ENCODE data around the gene ZEB2. TPM values are rescaled to one million over a fixed set of nuclear protein-coding genes. Genes with fewer than 3 reads are reported as not detected.

Gene ZEB2
- total and polyA plus RNA-seq, 2 donors from 2014 or later: 8.3 to 136 TPM

DNA sequence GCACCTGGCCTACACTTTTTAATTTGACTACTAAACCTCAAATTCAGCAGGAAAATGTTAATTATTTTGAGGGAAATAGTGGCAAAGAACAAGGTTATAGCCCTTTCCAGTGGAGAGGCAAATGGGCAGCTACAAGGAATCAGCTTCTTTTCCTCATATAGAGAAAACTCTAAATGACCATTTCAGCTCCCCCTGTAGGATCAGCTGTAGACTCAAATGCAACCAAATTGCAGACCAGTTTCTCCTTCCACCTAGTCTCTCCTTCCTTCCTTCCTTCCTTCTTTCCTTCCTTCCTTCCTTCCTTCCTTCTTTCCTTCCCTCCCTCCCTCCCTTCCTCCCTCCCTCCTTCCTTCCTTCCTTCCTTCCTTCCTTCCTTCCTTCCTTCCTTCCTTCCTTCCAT lies 158.2 kb downstream of the ZEB2 start:
- H3K9ac ChIP-seq (ENCODE audit: low read length in 3 of 3): no peak overlapping the region
- H3K4me1 ChIP-seq (ENCODE audit: control insufficient read depth in 2 of 3, insufficient read depth in 2 of 3, low read depth in 1 of 3, low read length in 3 of 3): no peaks in the 10 kb centered on the region
- H3K36me3 ChIP-seq (ENCODE audit: control insufficient read depth in 2 of 3, insufficient read depth in 3 of 3, low read length in 3 of 3): no peaks in the 10 kb centered on the region
- H3K27me3 ChIP-seq (ENCODE audit: control insufficient read depth, insufficient read depth, low read length): no peaks in the 10 kb centered on the region
- intact Hi-C loops (cut with DNase I): no loop called here
- no peak for FAIRE-seq
- no peak overlapping the region for H3K4me3 ChIP-seq (ENCODE audit: low read length in 3 of 3)
- TF ChIP-seq, protein P1, sequence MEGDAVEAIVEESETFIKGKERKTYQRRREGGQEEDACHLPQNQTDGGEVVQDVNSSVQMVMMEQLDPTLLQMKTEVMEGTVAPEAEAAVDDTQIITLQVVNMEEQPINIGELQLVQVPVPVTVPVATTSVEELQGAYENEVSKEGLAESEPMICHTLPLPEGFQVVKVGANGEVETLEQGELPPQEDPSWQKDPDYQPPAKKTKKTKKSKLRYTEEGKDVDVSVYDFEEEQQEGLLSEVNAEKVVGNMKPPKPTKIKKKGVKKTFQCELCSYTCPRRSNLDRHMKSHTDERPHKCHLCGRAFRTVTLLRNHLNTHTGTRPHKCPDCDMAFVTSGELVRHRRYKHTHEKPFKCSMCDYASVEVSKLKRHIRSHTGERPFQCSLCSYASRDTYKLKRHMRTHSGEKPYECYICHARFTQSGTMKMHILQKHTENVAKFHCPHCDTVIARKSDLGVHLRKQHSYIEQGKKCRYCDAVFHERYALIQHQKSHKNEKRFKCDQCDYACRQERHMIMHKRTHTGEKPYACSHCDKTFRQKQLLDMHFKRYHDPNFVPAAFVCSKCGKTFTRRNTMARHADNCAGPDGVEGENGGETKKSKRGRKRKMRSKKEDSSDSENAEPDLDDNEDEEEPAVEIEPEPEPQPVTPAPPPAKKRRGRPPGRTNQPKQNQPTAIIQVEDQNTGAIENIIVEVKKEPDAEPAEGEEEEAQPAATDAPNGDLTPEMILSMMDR (IDR thresholded peaks at IDR 0.05; ENCODE audit: borderline replicate concordance, extremely low read depth, insufficient read depth): no peak
- H3K27ac ChIP-seq (ENCODE audit: low read depth in 2 of 2, low read length in 2 of 2): no peak overlapping the region
- no peak for DNase-seq
- H3K9me3 ChIP-seq (ENCODE audit: control insufficient read depth in 2 of 3, insufficient read depth in 1 of 3, low read length in 3 of 3): no peaks in the 10 kb centered on the region

GRCh38 chr2:144359684-144360083 lies 160.2 kb downstream of the ZEB2 start:
- Histone ChIP-seq H3K27ac (ENCODE audit: low read depth in 2 of 2, low read length in 2 of 2) (no peak overlapping the region), H3K9me3 (ENCODE audit: control insufficient read depth in 2 of 3, insufficient read depth in 1 of 3, low read length in 3 of 3) (no peaks in the 10 kb centered on the region), H3K4me3 (ENCODE audit: low read length in 3 of 3) (no peak overlapping the region), H3K9ac (ENCODE audit: low read length in 3 of 3) (no peak overlapping the region), H3K27me3 (ENCODE audit: control insufficient read depth, insufficient read depth, low read length) (no peaks in the 10 kb centered on the region), H3K36me3 (ENCODE audit: control insufficient read depth in 2 of 3, insufficient read depth in 3 of 3, low read length in 3 of 3) (no peaks in the 10 kb centered on the region), H3K4me1 (ENCODE audit: control insufficient read depth in 2 of 3, insufficient read depth in 2 of 3, low read depth in 1 of 3, low read length in 3 of 3) (no peaks in the 10 kb centered on the region)
- no peak for FAIRE-seq
- intact Hi-C loops (cut with DNase I): no loop called here
- TF ChIP-seq, protein P1 (IDR thresholded peaks at IDR 0.05; ENCODE audit: borderline replicate concordance, extremely low read depth, insufficient read depth): no peak
- no peak for DNase-seq

DNA sequence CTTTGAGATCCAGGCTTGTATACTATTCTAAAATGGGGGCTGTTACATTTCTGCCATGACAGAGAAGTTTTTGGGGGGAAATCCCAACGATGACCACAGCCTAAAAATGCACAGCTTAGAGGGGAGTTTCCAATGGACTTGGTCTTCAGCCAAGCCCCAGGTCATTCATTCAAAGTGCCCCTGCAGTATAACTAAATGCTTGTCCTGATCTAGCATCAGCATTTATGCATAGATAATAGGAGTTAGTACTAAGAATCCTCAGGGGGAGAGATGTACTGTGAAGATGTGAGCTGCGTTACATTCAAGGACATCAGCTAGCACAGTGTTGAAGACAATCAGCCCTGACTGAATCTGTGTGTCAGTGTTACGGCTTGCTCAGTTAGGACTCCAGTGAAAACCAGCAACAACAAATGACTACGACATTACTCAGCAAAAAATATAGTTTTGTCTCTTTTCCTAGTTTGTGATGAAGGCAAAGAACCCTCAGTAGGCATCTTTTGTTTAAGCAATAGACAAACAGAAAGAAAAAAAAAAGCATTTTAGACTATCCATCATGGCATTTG lies 160.9 kb downstream of the ZEB2 start:
- FAIRE-seq: no peak
- Histone ChIP-seq H3K4me3 (ENCODE audit: low read length in 3 of 3) (no peak overlapping the region), H3K27me3 (ENCODE audit: control insufficient read depth, insufficient read depth, low read length) (no peaks in the 10 kb centered on the region), H3K9me3 (ENCODE audit: control insufficient read depth in 2 of 3, insufficient read depth in 1 of 3, low read length in 3 of 3) (no peaks in the 10 kb centered on the region), H3K9ac (ENCODE audit: low read length in 3 of 3) (no peak overlapping the region), H3K27ac (ENCODE audit: low read depth in 2 of 2, low read length in 2 of 2) (no peak overlapping the region), H3K4me1 (ENCODE audit: control insufficient read depth in 2 of 3, insufficient read depth in 2 of 3, low read depth in 1 of 3, low read length in 3 of 3) (no peaks in the 10 kb centered on the region), H3K36me3 (ENCODE audit: control insufficient read depth in 2 of 3, insufficient read depth in 3 of 3, low read length in 3 of 3) (no peaks in the 10 kb centered on the region)
- no peak for DNase-seq
- intact Hi-C loops (cut with DNase I): no loop called here
- TF ChIP-seq, protein P1 (IDR thresholded peaks at IDR 0.05; ENCODE audit: borderline replicate concordance, extremely low read depth, insufficient read depth): no peak

Measured in kidney (tissue), 14 donors.